SHP77 treated with DMSO at 0.1 percent for 48 hours (cell line): Measurements from ENCODE around the gene PADI1.

ENCODE experiments used
- DNase-seq: peaks from one replicate; lab custom pipeline; 2025; lab: John Stamatoyannopoulos, UW

Gene PADI1

DNA sequence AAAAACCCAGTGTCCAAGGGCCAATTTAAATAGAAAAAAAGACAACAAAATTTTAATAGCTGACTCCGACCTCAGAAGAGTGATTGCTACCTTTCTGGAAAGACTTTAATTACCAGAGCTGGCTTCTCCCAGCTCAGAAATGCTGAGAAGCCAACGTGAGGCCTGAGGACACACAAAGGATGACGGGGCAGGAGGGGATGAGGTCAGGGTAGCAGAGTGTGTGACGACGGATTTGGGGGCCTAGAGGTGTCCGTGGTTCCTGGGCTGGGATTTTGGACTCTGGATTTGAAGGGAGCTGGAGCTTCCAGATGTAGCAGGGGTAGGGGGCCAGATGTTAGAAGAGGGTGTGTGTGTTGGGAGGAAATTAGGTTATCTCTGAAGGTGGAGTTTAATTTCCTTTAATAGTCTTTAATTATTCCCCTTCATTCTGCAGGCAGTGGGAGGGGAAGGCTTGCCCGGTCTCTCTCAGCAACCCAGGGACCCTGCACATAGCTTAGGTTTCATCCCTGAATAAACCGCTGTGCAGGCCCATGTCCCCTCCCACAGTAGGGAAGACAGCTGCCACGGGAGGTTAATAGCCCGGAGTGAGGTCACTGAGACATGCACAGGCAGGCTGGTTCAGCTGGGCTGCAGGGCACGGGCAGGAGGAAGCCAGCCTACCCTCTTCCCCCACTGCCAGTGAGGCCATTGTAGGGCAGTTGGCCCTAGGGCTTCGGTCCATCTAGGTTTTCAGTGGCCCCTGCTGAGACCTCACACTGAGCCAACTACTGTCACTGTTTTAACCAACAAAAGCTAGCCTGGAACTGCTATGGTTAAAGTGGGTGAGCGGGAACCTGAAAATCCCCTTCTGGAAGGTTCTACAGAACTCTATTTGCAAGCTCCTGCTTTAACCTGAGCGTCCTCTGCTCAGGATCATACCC is 40.2 kb downstream of the PADI1 start:
- no peak for DNase-seq

DNA sequence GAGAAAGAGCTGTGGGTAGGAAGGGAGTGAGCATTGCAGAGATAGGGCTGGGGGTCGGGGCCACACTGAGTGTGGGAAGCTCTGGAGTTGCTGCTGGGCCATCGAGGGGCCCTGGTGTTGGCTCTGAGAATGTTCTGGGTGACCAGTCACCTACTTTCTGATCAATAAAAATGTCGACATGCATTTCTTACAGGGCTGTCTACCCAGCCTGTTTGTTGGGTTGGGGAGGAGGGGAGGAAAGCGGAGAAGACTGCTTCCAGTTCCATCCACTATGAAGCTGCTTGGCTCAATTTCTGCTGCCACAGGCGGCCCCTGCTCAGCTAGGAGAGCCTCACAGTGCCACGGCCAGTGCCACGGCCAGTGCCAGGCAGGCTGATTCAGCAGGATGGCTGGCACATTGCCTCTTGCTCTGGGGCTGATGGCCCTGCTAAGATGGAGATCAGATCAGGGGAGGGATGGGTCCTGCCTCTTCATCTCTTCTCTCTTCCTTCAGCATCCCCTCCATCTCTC is 40.9 kb downstream of the PADI1 start:
- DNase-seq: no peak

DNA sequence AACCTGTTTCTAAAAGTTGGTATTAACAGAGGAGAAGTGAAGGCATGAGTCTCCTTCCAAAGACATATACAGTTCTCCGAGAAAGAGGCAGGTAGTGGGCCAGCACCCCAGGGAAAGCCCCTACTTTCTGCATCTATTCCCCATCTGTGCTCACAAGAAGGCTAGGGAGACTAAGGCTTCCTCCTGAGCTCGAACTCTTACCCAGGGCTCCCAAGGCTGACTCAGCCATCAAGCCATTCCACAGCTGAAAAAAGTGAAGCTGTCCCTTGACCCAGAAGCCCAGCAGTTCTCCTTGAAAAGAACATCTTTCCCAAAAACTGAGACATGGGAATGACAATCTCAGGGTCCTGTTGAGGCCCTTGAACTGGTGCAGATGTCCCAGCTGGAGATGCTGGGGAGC is 42.0 kb downstream of the PADI1 start:
- no peak for DNase-seq

DNA sequence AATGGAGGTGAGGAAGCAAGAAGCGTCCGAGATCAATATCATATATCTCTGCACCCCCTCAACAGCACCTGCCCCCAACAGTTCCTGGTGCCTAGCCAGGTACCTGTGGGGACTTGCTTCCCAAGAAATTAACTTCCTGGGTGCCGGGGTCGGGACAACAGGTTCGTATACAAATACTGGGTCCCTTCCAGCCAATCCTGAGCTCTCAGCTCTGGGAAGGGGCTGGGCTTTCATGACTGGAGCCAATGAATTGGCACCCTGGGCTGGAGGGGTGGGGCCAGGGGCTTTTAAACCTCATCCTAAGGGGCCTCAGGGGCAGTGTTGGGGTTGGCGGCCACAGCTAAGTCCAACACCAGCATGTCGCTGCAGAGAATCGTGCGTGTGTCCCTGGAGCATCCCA is 43.9 kb downstream of the PADI1 start, which contains the start of gene PADI3:
TSS of gene PADI3 (plus strand) at position 318 of the 400 bp plus-strand sequence. CDS start at position 358, 40 bp downstream.
- DNase-seq: no peak

DNA sequence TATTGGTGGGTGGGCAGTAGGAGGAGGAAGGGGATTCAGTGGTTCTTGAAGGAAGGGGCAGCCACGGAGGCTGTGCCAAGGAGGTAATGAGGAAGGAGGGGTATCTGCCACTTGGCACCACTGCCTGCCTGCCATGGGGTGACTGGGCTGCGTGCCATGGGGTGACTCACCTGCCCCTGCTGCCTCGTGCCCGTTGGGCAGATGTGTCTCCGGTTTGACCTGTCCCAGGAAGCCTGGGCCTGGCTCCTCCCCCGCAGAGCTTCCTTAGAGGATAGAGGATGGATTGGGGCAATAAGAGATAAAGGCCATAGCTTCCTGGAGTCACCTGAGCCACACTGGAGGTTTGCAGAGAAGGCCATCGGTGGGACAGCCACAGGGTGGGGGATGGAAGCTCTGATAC is 45.7 kb downstream of the PADI1 start:
- DNase-seq: no peak

DNA sequence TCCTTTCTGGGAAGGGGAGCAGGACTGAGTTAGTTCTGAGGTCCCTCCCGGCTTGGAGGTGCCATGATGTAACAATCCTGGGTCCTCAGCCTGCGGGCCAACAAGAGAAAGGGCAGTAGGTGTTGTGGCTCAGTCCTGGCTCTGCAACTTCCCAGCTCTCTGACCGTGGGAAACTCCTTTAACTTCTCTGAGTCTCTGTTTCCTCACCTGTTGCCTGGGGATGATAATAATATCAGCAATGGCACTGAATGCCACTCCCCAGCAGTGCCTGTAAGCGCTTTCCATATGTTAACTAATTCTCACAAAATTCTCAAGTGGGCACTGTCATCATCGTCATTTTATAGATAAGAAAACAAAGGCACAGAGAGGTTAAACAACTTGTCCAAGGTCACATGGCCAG is 46.3 kb downstream of the PADI1 start:
- DNase-seq: no peak

DNA sequence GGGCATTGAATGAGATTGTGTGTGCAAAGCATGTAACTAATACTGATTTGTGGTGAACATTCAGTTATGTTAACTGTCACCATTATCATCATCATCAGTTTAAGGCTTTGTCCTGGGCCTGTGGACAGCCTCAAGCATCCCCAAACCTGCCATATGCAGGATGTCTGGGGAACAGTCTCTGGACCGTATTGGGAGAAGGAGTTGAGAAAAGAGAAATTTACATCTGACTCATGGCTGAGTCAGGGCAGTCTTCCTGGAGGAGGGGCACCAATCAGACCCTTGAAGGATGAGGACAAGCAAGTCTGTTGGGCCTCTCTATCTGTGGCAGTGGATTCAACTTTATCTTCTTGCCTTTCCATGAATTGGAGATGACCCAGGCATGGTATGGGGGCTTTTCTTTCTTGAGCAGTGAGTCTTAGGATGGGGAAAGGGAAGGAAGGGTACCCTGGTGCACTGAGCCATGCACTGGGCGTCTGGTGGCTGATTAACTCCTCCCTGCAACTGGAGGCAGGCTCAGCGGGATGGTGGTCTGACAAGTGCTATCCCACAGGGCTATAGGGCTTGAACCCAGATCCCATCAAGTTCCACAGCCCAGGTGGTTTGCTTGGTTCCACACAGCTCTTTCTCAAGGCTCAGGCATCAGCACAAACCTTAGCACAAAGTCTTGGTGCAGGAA is 46.9 kb downstream of the PADI1 start:
- no peak for DNase-seq

DNA sequence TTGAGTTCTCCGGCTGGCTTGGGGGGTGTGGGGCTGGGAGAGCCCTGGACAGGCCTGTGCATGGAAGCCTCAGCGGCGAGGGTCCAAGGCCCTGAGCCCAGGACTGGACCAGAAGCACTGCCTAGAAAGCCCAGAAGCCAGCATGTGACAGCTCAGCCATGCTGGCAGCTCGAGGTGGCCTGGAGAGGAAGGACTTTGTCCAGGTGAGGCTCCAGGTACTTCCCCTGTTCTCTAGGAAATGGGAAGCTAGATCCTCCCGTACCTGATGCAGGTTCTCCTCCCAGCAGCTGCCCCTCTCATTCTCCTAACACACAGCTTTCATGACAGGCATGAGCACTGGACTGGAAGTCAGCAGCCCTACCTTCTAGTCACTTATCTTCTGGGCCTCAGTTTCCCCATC is 50.4 kb downstream of the PADI1 start:
- no peak for DNase-seq

DNA sequence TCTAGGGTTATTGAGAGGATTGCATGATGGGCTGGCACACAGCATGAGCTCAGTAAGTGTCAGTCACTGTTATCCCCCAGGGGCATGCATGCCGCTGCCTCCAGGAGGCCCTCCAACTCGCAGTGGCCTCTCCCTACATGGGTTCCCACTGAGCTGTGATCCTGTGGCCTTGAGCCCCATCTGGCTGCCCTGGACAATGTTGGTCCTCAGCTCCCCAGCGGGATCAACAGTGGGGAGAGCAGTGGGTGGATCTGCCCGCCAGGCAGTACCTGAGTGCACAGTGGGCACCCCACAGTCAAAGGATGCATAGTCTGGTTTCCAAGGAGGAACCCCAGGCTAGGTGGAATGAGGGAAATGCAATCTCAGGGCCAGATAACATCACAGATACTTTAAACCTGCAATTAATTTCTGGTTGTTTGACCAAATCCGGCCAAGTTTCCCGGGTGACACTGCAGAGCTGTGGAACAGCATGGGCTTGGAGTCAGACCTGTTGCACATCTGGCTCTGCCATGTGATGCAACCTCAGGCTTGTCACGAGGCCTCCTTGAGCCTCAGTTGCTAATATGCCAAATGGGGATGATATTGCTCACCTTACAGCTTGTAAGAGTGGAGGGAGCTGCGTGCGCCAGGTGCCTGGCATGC is 53.3 kb downstream of the PADI1 start:
- DNase-seq: no peak

DNA sequence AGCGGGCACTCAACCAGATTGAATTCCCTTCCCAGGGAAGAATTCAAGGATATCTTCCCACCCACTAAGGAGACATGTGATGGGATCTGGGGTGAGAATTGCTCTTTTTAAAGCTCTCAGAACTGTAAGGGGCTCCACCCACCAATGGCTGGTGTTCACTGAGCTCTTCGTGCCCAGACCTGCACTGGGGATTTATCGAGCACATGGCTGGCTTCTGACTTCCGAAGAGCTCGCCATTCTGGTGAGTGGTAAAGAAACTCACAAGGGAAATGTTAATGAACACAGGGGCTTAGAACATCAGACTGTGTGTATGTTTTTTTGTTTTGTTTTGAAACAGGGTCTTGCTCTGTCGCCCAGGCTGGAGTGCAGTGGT is 53.8 kb downstream of the PADI1 start:
- no peak for DNase-seq

DNA sequence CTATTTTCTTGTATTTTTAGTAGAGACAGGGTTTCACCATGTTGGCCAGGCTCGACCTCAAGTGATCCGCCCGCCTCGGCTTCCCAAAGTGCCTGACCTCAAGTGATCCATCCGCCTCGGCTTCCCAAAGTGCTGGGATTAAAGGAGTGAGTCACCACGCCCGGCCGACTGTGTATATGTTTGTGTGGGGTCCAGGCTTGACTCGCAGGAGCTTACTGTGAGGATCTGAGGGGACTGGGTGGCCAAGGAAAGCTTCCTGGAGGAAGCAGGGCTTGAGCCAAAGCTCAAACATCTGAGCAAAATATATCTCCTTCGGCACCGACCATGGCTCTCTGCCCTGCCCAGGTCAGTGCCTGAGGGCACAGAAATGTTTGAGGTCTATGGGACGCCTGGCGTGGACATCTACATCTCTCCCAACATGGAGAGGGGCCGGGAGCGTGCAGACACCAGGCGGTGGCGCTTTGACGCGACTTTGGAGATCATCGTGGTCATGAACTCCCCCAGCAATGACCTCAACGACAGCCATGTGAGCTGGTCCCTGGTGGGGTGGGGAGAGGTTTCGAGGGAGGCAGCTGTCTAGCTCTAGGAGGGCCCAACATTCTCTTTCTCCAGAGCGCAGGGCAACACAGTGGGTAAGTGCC is 54.4 kb downstream of the PADI1 start:
- no peak for DNase-seq

DNA sequence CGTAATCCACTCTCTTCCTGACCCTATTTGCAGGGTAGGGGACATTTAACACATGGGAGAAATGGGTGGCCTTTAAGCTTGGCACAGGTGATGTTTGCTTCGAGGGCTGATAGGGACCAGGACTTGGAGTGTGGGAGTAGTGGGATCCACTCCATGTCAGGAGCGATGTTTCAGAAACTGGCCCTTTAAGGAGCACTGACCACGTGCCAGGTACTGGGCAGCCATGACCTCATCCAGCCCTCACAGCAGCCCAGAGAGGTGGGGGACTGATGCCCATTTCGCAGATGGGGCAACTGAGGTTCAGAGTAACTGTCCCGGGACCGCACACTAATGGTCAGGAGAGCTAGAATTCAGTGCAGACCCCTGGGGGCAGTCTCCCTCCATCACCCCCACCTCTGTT is 55.3 kb downstream of the PADI1 start:
- DNase-seq: no peak

DNA sequence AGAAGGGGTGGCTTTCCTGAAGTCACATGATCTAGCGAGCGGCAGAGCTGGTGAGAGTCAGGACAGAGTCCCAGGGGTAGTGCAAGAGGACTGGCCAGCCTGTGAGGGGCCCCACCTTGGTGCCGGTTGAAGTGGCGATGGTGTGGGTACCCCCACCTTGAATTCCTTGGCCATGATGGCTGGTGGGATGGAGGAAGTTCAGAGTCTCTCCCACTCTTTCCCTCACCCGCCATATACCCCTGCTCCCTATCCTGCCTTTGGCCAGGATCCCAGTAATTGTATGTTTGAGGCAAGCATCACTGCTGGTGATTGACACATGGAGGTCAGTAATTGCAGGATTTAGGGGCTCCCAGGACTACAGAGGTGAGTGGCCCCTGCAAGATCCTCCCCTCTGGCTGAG is 55.8 kb downstream of the PADI1 start:
- no peak for DNase-seq

DNA sequence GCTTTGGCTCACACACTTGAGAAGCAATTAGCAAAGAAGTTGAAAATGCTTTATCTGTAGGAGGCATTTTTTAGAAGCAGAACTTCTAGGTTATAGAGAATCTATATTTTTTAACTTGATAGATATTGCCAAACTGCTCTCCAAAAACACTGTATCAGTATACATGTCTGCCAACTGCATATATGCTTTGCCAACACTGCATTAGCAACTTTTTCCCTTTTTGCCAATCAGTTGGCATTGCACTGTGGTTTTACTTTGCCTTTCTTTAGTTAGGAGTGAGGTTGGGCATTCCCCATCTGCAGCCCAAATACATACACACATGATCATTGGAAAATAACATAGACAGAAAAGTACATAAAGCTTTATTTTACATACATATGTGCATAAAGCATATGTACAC is 59.0 kb downstream of the PADI1 start:
- DNase-seq: no peak

DNA sequence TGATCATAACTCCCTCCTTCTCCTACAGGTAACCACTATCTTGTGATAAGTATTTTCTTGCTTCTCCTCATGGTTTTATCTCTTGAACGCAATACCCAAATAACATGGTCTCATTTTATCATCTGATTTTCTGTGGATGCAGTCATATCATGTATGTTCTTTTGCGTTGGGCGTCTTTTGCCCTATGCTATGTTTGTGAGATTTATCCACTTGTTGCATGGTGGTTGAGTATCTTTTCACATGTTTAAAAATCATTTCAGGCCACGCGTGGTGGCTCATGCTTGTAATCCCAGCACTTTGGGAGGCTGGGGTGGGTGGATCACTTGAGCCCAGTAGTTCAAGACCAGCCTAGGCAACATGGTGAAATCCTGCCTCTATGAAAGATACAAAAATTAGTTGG is 59.5 kb downstream of the PADI1 start:
- DNase-seq: no peak

DNA sequence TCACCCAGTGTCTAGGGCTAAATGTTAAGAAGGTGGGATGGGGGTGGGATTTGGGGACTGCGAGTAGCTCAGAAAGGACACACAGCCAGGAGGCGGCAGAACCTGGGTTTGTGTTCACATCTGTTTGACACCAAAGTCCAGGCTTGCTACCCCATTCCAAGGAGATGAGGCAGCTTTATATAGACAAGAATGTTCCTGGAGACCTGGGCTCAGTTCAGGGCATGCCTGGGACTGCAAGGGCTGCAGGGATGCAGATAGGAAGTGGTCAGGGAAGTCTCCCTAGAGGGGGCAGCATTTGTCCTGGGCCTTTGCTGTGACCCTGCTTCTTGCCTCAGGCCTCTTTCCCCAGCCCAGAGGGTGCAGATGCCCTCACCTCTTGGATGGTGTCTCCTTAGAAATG is 60.2 kb downstream of the PADI1 start:
- DNase-seq: no peak

DNA sequence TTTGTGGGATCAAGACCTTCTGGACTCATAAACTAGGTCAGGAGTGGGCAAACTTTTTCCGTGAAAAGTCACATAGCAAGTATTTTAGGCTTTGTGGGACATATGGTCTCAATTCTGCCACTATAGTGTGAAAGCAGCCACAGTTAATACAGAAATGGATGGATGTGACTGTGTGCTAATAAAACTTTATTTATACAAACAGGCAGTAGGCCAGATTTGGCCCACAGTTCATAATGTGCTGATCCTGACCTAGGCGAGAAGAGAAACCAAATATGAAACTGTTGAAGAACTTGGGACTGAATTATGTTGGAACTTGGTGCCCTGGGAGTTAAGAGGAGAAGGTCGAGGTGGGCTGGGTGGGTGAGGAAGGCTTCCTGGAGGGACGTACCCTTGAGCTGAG is 61.0 kb downstream of the PADI1 start:
- no peak for DNase-seq

DNA sequence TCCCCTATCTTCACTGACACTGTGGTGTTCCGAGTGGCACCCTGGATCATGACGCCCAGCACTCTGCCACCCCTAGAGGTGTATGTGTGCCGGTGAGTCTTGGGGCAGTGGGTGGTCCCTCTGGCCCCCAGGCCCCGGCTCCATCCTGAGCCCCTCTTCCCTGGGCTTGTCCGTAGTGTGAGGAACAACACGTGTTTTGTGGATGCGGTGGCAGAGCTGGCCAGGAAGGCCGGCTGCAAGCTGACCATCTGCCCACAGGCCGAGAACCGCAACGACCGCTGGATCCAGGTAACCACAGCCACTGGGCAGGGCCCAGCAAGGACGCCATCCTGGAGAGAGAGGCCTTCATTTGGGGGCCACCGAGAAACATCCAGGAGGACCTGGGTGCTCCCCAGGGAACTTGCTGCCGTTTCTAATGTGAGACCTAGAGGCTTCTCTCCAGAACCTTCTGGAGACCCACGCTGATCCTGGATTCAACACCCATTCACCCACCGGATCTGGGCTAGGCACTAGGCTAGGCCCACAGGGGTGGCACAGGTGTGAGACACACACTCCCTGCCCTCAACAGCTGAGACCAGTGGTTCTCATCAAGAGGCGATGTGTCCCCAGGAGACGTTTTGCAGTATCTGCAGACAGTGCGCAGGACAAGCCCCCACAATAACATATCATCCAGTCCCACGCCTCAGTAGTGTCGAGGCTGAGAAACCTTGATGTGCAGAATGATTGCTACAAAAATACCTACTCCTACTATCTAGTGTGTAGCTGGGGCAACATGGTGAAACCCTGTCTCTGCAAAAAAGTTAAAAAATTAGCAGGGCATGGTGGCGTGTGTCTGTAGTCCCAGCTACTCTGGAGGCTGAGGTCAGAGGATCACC is 66.2 kb downstream of the PADI1 start:
- DNase-seq: no peak

DNA sequence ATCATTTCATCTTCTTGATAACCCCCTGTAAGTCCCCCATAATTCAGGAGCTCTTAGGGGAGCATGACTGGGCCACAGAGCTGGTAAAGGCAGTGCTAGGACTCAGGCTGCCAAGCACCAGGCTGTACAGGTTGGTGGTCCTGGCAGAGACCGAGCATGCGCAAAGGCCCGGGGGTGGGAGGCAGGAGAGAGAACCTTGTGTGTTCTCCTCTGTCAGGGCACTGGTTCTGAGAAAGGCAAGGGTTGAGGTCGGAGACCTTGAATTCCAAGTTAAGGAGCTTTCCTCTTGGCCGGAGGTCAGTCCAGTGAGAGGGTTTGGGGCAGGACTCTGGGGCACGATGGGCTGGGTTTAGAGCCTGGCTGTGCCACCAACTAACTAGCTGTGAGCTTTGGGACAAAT is 67.1 kb downstream of the PADI1 start:
- no peak for DNase-seq

DNA sequence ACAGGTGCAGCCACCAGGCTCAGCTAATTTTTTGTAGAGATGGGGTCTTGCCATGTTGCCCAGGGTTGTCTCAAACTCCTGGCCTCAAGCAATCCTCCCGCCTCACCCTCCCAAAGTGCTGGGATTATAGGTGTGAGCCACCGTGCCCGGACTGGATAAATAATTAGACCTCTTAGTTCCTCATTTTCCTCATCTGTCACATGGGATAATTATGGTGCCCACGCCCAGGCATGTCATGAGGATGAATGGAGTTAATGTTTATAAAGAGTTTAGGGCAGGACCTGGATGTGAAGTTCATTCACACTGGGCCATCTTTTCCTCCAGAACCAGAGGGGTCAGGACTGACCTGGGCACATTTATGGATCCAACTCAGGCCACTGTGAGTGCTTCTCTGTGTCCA is 67.7 kb downstream of the PADI1 start:
- no peak for DNase-seq

DNA sequence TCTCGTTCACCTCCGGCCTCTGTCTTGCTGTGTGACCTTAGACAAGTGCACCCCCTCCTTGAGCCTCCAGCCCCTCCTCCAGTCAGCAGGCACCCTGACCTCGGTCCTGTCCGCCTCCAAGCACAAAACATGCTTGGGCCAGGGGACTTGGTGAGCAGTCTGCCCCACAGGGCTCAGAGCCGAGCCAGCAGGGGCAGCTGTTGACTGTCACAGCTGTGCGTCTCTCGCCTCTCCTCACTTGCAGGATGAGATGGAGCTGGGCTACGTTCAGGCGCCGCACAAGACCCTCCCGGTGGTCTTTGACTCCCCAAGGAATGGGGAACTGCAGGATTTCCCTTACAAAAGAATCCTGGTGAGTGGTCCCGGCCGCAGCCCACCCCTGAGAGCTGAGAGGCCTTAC is 68.2 kb downstream of the PADI1 start:
- no peak for DNase-seq
